Umbilical cord (tissue), 2 donors: Measurements from ENCODE around the gene NOL11. TPM values are rescaled to one million over a fixed set of nuclear protein-coding genes. Genes with fewer than 3 reads are reported as not detected.
"Not testable (repeated sequence)": the region's sequence is repeated elsewhere in the genome, so short reads cannot be mapped to it uniquely, and the experiment has no call there.

Source experiments
- DNase-seq: peaks from one replicate; pipeline ENCODE4 v3.0.0-alpha.2; 2015; ENCODE audit warnings: low spot score
- total RNA-seq: library from RNA; depleted of rRNA; stranded (reverse); fragments of >200 nt; gene quantifications from one replicate; pipeline ENCODE4 v1.2.3, GENCODE V29; 2014; ENCODE audit warnings: low replicate concordance; ENCODE audit not compliant: insufficient read depth

The NOL11 gene
- total RNA-seq, 1 donor from 2014 or later, result 14.2 TPM

DNA sequence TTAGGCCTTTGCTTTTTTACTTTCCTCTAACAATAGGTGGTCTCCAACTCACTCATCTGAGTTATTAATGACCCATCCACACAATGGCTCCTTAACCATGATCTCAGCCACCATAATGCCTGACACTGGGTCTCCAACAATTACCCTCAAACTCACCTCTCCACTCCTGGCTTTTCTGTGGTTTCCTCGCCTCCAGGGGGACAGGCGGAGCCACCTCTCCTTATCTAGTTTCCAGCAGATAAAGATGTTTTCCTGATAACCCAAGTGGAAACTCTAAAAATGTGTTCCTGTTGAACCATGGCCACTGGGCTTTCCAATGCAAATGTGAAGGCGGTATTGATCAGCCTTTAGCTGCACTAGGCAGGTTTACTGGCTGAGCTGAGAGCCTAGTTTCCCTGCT, 9.4 kb upstream of the NOL11 start:
- no peak for DNase-seq

DNA sequence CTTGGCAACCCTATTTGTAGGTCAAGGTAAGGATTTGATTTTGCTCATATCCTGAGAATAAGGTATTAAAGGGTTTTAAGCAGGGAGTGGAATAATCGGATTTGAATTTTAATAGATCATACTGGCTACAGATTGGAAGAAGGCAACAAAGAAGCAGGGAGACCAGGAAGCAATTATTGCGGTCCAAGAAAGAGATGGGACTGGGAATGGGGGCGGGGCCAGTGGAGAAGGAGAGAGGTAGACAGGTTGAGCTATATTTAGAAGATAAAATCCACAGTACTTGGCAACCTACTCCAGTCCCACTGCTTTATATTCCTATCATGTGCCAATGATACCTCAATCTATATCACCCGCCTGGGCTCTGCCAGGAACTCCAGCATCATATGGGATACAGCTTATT, 5.8 kb upstream of the NOL11 start:
- no peak for DNase-seq

DNA sequence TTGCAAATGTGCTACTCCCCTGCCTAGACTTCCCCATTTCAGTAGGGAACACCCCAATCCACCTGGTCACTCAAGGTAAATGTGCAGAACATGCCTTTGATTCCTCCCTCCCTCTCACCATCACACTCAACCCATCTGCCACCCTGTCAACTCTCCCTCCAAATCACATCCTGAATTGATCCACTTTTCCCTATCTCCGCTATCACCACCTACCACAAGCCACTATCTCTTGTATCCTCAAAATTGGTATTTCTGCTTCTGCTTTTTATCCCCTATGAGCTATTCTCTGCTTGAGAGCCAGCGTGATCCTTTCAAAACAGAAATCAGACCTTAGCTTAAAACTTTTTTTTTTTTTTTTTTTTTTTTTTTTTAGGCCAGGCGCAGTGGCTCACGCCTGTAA, 5.4 kb upstream of the NOL11 start:
- no peak for DNase-seq

DNA sequence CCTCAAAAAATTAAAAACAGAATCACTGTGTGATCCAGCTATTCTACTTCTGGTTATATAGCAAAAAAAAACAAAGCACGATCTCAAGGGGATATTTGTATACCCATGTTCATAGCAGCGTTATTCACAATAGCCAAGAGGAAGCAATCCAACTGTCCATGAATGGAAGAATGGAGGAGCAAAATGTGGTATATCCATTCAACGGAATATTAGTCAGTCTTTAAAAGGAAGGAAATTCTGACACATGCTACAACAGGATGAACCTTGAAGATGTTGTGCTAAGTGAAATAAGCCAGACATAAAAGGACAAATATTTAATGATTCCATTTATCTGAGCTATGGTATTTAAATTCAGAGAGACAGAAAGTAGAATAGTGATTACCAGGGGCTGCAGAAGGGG, 4.6 kb upstream of the NOL11 start:
- no peak for DNase-seq

DNA sequence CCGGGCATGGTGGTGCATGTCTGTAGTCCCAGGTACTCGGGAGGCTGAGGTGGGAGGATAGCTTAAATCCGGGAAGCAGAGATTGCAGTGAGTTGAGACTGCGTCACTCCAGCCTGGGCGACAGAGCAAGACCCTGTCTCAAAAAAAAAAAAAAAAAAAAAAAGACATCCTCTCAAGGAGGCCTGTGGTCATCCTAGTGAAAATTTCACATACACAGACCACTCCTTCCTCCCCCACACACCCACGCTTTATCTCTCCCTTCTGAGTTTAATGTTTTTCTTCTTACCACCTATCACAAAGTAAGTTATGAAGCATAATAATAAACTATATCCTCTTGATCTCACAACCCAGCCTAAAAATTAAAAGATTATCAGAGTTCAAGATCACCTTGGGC, 1.3 kb upstream of the NOL11 start:
- no peak for DNase-seq

DNA sequence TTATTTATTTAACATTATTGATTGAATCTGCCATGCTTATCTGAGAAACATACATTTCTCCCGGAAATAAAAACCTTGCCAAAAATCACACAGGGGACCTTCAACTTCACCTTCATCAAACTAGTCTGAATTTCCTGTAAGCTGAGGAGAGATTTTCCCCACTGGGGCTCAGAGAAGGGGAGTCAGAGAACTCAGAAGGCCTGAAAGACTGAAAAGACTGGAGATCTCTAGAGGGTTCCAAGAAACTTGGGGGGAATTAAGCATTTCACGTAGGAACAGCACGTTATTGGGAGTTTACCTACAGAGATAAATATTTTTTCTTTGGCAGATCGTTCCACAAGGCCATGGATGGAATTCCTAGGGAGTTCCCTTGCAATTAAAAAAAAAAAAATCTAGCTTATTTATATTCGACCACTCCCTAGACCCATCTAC, 528 bp upstream of the NOL11 start:
- DNase-seq, result no peak

DNA sequence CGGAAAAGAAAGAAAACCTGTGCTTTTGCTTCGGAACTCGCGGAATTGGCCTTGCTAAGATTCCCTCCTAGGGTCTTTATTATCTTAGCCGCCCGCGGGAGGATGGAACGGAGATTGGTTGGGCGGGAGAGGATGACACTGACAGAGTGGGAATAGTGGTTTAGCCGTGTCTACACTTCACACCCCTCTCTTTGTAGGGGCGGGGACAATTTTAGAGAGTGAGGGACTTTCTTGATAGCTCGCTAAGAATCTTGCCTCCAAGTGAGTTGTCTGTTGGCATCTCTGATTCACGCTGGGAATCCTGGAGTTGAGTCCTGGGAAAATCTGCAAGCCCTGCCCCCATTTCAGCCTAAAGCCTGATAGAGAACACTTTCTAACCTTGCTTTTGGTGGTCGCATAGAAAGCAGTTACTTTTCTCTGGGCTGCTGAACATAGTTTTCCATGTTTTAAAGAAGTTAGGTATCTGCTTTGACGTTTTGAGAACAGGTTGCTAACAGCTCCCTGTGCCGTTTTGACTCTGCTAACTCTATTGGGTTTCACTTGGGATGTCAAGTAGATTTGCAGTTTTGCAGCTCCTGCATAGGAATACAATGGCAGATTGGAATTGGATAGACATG, 697 bp downstream of the NOL11 start:
- no peak for DNase-seq

DNA sequence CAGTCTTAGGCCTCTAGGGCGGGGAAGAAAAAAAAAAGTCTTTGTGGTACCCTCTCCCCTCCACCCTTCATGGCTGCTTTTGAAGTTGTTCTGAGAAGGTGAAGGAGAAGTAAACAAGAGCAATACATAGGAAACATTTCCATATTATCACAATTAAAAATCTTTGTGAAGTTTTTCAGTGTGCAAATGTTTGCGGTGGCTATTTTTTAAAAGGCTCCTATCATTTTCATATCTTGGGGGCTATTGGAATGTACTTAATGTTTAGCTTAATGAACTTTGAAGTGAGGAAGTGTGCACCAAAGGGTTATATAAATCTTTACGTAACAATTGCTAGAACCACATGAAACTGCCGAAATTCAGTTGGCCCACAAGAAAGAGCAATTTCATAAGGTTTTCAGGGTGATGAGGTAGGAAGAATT, 7.6 kb downstream of the NOL11 start:
- no peak for DNase-seq

DNA sequence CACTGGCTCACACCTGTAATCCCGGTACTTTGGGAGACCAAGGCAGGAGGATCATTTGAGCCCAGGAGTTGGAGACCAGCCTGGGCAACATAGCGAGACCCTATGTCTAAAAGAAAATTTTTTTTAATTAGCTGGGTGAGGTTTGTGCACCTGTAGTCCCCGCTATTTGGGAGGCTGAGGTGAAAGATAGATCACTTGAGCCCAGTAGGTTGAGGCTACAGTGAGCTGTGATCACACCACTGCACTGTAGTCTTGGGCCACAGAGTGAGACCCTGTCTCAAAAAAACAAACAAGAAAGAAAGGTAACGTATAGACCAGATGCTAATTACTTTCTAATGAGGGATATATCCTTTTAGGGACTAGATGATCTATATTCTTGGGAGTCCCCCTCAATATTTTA, 8.1 kb downstream of the NOL11 start:
- DNase-seq, result no peak

DNA sequence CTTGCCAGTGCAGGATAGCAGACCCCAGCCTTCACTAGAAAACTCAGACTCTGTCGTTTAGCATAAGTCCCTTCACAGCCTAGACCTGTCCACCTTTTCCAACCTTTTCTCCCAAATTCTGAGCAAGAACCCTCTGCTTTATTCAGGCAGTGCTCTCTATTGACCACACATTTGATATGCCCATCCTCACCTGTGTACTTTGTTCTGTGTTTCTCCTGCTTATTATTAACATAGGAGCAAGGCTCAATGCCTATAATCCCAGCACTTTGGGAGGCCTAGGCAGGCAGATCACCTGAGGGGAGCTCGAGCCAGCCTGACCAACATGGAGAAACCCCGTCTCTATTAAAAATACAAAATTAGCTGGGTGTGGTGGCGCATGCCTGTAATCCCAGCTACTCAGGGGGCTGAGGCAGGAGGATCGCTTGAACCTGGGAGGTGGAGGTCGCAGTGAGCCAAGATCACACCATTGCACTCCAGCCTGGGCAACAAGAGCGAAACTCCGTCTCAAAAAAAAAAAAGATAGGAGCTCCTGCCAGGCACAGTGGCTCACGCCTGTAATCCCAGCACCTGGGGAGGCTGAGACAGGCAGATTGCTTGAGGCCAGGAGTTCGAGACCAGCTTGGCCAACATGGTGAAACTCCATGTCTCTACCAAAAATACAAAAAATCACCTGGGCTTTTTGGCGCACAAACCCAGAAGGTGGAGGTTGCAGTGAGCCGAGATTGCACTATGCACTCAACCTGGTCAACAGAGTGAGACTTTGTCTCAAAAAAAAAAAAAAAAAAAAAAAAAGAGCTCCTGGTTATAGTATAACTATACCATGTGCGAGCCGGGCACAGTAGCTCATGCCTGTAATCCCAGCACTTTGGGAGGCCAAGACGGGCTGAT, 9.7 kb downstream of the NOL11 start:
- DNase-seq, result not testable (repeated sequence)

DNA sequence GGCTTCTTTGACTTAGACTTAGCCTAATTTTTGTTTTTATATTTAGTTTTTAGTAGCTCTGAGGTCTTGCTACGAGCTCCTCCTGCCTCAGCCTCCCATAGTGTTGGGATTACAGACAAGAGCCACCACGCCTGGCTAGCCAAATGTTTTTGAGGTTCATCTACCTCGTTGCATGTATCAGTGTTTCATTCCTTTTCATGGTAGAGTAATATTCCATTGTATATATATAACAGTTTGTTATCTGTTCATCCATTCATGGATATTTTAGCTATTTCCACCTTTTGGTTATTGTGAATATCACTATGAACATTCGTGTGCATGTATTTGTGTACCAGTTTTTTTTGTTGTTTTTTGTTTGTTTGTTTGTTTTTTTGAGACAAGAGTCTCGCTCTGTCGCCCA, 12.2 kb downstream of the NOL11 start:
- DNase-seq, result no peak

DNA sequence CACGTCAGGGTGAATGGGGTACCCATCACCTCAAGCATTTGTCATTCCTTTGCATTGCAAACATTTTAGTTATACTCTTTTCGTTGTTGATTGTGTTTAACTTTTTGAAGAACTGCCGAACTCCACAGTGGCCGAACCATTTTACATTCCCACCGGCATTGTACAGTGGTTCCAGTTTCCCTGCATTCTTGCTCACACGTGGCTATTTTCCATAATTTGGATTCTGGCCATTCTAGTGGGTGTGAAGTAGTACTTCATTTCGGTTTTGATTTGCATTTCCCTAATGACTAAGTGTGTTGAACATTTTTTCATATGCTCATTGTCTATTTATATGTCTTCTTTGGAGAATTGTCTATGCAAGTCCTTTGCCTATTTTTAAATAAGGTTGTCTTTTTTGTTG, 13.0 kb downstream of the NOL11 start:
- no peak for DNase-seq

DNA sequence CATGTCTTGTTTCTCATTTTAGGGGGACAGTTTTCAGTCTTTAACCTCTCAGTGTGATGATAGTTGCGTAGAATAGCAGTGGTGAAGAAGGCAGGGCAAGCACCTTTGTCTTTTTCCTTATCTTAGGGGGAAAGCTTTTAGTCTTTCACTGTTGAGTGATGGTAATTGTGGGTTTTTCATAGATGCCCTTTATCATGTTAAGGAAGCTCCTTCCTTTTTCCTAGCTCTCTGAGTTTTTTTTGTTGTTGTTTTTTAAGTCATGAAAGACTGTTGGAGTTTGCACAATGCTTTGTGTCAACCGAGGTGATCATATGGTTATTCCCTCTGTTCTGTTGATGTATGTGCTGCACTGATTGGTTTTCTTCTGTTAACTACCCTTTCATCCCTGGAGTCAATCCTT, 15.7 kb downstream of the NOL11 start:
- DNase-seq, result no peak

DNA sequence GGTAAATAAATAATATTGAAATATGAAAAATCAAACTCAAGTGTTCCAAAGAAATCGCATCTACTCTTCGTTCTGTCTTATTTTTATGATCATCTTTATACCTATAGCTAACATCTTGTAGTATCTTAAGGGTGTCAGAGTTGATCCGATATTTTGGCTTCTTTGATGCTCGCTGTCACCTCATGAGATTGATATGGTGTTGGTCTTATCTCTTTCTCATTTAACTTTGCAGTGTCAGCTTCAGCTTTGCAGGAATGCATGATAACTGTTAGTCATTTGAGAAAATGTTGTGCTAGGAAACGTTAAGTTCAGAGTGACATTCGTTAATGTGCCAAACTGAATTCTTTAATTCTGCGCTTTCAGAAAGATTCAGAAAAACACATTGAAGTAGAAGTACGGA, 19.4 kb downstream of the NOL11 start:
- DNase-seq, result no peak

DNA sequence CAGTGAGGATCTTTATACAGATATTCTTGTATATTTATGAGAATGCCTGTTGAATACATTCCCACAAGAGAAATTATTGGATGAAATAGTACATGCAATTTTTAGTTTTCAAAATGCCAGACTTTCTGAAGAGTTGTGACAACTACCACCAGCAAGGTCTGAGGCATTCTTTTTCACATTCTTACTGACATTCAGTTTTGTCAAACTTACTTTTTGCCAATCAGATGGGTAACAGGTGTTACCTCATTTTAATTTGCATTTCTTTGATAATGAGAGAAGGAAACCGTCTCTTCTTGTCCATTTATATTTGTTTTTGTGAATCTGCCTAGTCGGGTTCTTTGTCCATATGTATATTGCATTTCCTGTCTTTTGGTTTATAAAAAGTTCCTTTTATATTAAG, 24.3 kb downstream of the NOL11 start:
- no peak for DNase-seq

DNA sequence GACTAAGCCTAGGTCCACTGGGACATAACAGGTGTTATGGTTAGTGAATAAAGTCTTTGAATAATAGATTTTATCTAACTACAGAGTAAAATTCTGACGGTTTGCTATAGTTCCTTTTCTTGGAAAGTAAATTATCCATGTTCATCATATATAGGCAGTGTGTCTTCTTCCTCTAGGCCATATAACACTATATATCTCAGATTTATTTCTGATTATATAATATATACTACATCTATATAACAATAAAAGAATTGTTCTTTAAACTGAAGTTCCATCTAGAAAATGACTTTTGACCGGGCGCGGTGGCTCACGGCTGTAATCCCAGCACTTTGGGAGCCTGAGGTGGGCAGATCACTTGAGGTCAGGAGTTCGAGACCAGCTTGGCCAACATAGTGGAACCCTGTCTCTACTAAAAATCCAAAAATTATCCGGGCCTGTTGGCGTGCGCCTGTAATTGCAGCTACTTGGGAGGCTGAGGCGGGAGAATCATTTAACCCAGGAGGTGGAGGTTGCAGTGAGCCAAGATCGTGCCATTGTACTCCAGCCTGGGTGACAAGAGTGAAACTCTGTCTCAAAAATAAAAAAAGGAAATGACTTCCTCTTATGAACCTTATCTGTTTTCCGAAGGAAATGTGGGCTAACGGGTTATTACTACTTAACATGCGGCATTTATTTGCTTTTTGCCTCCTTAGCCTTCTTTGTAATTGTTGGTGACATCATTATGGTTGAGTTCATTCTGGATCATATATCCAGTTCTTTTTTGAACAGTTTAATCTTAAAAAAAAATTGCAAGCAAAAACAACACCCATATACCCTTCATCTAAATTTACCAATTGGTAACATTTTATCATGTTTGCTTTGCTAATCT, 29.2 kb downstream of the NOL11 start:
- no peak for DNase-seq

DNA sequence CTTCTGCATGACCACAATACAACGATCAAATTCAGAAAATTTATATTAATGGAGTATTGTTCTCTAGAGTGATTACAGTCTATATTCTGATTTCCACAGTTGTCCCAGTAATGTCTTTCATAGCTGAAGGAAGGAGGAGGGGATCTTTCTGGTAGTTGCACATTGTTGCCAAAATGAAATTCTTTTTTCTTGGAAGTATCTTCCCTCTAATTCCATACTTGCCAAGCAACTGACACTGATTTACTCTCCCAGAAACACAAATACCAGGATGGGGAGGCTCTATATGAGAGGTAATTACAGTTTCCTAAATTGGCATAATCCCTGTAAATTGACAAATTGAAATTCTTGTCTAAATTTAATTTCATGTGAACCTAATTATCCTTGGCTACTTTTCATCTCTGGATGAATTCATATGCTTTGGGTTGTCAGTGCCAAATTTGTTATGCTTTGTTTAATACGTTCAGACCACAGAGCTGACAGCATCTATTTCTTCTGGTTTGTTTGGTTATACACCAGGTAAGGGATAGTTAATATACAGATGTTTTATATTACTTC, 30.0 kb downstream of the NOL11 start:
- no peak for DNase-seq

DNA sequence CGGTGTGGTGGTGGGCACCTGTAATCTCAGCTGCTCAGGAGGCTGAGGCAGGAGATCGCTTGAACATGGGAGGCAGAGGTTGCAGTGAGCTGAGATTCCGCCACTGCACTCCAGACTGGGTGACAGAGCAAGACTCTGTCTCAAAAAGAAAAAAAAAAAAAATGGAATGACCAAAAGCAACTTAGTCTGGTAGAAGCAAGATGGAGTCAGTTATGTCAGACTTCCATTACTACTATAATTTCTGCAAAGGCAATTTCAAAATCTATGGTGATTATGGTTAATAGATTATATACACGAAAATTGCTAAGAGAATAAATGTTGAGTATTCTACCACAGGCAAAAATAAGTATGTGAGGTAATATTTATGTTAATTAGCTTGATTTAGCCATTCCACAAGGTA, 32.3 kb downstream of the NOL11 start:
- no peak for DNase-seq

DNA sequence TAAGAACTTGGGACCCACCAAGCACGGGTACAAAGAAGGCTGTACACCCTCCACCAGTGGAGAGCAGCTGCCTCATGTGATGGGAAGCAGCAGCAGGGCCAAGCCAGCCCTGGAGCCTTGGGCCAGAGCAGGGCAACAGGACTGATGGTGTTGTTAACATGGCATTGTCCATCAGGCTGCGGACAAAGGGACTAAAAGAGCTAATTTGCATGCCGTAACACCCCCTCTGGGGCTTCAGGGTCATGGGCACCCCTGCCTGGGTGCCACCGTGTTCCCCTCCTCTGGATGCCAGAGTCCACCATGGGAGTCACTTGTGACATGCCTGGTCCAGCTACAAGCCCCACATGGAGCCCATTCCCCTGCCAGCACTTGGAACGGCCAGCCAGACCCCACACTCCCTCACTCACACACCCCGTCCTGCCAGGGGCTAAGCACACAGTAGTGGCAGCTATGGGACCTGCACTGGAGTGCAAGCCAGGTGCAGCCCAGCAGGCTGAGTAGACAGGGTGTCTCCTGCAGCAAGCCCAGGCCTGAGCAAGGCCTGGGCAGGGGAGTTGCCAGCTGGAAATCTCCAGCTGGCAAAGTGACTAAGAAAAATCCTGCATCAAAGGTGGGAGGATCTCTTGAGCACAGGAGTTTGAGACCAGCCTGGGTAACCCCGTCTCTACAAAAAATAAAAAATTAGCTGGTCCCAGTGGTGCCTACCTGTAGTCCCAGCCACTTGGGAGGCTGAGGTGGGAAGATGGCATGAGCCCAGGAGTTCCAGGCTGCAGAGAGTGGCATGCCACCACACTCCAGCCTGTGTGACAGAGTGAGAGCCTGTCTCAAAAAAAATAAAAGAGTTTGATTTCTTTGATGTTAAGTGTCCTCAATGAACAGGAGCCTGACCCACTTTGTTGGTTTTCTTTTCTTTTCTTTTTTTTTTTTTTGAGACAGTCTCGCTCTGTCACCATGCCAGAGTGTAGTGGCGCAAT, 33.7 kb downstream of the NOL11 start:
- no peak for DNase-seq

DNA sequence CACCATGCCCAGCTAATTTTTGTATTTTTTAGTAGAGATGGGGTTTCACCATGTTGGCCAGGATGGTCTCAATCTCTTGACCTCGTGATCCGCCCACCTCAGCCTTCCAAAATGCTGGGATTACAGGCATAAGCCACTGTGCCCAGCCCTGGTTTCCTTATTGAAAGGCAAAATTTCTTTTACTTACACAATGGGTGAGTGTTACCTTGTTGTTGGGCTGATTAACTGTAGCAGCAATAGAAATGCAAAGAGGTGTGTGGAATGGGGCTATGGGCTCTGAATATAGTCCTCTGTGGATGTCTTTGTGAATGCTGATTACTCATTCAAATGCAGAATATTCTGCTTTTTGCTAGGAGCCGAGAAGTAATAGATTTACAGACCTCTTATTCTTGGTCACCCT, 34.4 kb downstream of the NOL11 start:
- DNase-seq, result not testable (repeated sequence)

DNA sequence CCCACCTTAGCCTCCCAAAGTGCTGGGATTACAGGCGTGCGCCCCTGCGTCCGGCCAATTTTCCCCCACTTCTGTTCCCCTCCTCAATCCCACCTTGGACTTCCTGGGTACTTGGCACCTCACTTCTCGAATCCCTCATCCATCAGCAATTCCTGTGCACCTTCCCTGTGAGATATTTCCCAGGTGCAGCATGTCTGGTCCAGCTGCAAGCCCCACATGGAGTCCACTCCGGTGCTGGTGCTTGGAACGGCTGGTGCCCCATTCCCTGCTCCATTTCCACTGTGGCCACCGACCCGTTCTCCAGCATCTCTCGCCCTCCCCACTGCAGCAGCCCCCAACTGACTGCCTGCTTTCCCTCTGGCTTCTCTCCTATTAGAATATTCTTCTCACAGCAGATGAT, 35.3 kb downstream of the NOL11 start:
- DNase-seq, result no peak
